Prostate gland (tissue), 2 donors: ENCODE measurements around the gene PRR7.
"Not testable (repeated sequence)": the region's sequence is repeated elsewhere in the genome, so short reads cannot be mapped to it uniquely, and the experiment has no call there.

ENCODE experiments used
- CTCF ChIP-seq, 4 experiments: fragments of 200-600 bp in 2 of 4; fragments of 450-650 bp in 2 of 4; sonication (generic) in 2 of 4; IDR thresholded peaks; 1 replicate in 3 of 4; 2 replicates in 1 of 4; pipeline ENCODE4 v1.5.1; 2016 to 2019; ENCODE audit warnings: antibody characterized with exemption in 4 of 4, mild to moderate bottlenecking in 2 of 4, moderate library complexity in 2 of 4
- POLR2A ChIP-seq: fragments of 450-650 bp; IDR thresholded peaks from one replicate; pipeline ENCODE4 v1.6.1; 2016; ENCODE audit warnings: antibody characterized with exemption, mild to moderate bottlenecking
- POLR2AphosphoS5 ChIP-seq: sonication (generic); formaldehyde crosslinking; IDR thresholded peaks from one replicate; pipeline ENCODE4 v1.6.1; 2017; ENCODE audit warnings: antibody characterized with exemption

DNA sequence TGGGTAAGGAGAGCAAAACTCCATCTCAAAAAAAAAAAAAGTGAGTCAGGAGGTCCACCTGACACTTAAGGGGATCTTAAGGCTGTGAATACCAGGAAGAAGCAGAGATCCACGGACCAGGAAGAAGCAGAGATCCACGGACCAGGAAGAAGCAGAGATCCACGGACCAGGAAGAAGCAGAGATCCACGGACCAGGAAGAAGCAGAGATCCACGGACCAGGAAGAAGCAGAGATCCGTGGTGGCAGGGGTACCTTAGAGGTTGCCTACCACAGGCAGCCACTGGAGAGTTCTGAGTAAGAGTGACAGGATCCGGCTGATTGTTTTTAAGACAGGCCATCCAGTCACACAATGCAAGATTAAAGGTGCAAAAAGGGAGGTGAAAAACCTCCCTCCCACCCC, 26.1 kb upstream of the PRR7 start:
- TF ChIP-seq CTCF (IDR thresholded peaks at IDR 0.05); POLR2A; POLR2AphosphoS5: not testable (repeated sequence)
